ENCODE data around the gene UNG. TPM values are rescaled to one million over a fixed set of nuclear protein-coding genes. Genes with fewer than 3 reads are reported as not detected.
A peak's percentile ranks its signal among the peaks of the same experiment; 100 is the strongest.

Gene UNG
- total and polyA plus RNA-seq, 2 donors (not counting 1 experiment from before 2014, with no cell fraction given): 6.1 to 14.7 TPM

- Histone ChIP-seq H2AFZ (ENCODE audit: insufficient read depth, low read depth, low read length, poor library complexity, severe bottlenecking) (peak overlapping the region; percentile 98), H3K27ac (ENCODE audit: low read length in 2 of 2) (peak overlapping the region; percentile 78 to 82), H3K4me1 (ENCODE audit: control insufficient read depth in 2 of 2, insufficient read depth in 2 of 2, low read length in 2 of 2) (peaks cover 8 to 24% of the 10 kb centered on the region in 2 donors), H3K79me2 (ENCODE audit: control insufficient read depth, insufficient read depth, low read length) (peaks cover 12% of the 10 kb centered on the region), H3K9ac (ENCODE audit: low read length) (peak overlapping the region; percentile 94), H4K20me1 (ENCODE audit: control insufficient read depth, insufficient read depth, low read length, poor library complexity, severe bottlenecking) (no peaks in the 10 kb centered on the region), H3K4me2 (replicated peaks; ENCODE audit: low read depth, low read length, poor library complexity, severe bottlenecking) (peak overlapping the region; percentile 87), H3K4me3 (ENCODE audit: control extremely low read depth in 1 of 5, extremely low read depth in 1 of 5, insufficient read depth in 1 of 5, low read depth in 2 of 5, low read length in 4 of 5) (peak overlapping the region; percentile 75 to 94 (median 89)), H3K36me3 (replicated peaks in 1 of 2; ENCODE audit: control extremely low read depth in 1 of 2, control insufficient read depth in 1 of 2, extremely low read depth in 1 of 2, insufficient read depth in 2 of 2, low read length in 1 of 2) (peaks cover 0 to 3% of the 10 kb centered on the region in 2 experiments), H3K27me3 (replicated peaks in 1 of 4; ENCODE audit: control extremely low read depth in 1 of 4, control insufficient read depth in 3 of 4, insufficient read depth in 4 of 4, low read length in 3 of 4) (no peaks in the 10 kb centered on the region), H3K9me3 (ENCODE audit: control extremely low read depth in 1 of 3, control insufficient read depth in 2 of 3, insufficient read depth in 1 of 3, low read length in 2 of 3) (no peaks in the 10 kb centered on the region)
- CTCF ChIA-PET: interaction anchor here (0.6 to 1.3 kb wide), 4 partner anchors 41 to 1851 kb away, joined by 3 to 6 read pairs (median 3); partner anchors contain the start of gene ALKBH2
- intact Hi-C loops (cut with micrococcal nuclease): loop anchor here (1.0 to 5.0 kb wide), 4 partner anchors 46 to 537 kb away; partner anchors contain the start of genes CORO1C, FICD and SSH1
- POLR2A ChIA-PET: no interaction called here
- WGBS (ENCODE audit: insufficient coverage): 0% methylated on average over 3 of the region's 6 CpGs
- Mint-ChIP-seq H3K27ac (peak overlapping the region; percentile 92), H3K27me3 (no peaks in the 10 kb centered on the region), H3K9me3 (ENCODE audit: insufficient read depth) (no peaks in the 10 kb centered on the region), H3K4me1 (peaks cover 22% of the 10 kb centered on the region), H3K4me3 (peak overlapping the region; percentile 90)
- TF ChIP-seq EZH2 (IDR thresholded peaks at IDR 0.05; ENCODE audit: borderline replicate concordance, insufficient read depth, low read depth, low read length, poor library complexity, severe bottlenecking) (no peak), CTCF (IDR thresholded peaks at IDR 0.05) (no peak)
- DNase-seq (no peak), ATAC-seq (ENCODE audit: low read depth) (no peak)
Observed at GRCh38 chr12:109052097-109052413, 45.3 kb upstream of the UNG start.
